ENCODE results near the gene FLACC1.

Gene FLACC1

DNA sequence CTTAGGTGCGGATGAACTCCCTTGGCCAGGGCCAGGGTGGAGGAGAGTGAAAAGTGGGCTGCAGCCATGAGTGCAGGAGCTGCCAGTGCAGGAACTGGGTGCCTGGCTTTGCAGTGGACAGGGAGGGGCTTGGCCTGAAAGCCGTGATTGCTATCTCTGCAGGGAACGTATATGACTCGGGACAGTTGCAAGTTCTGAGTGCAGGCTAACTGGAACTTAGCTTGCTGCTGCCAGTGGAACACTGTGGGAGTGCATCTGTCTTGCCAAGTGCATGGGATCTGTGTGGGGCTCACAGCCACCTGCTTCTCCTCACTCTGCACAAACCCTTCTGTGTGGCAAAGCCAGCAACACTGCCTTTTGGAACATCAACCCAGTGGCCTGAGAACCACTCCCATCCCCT, 36.9 kb downstream of the FLACC1 start (continued):
- TF ChIP-seq, protein P1, sequence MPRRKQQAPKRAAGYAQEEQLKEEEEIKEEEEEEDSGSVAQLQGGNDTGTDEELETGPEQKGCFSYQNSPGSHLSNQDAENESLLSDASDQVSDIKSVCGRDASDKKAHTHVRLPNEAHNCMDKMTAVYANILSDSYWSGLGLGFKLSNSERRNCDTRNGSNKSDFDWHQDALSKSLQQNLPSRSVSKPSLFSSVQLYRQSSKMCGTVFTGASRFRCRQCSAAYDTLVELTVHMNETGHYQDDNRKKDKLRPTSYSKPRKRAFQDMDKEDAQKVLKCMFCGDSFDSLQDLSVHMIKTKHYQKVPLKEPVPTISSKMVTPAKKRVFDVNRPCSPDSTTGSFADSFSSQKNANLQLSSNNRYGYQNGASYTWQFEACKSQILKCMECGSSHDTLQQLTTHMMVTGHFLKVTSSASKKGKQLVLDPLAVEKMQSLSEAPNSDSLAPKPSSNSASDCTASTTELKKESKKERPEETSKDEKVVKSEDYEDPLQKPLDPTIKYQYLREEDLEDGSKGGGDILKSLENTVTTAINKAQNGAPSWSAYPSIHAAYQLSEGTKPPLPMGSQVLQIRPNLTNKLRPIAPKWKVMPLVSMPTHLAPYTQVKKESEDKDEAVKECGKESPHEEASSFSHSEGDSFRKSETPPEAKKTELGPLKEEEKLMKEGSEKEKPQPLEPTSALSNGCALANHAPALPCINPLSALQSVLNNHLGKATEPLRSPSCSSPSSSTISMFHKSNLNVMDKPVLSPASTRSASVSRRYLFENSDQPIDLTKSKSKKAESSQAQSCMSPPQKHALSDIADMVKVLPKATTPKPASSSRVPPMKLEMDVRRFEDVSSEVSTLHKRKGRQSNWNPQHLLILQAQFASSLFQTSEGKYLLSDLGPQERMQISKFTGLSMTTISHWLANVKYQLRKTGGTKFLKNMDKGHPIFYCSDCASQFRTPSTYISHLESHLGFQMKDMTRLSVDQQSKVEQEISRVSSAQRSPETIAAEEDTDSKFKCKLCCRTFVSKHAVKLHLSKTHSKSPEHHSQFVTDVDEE (CRISPR knock-in tag; IDR thresholded peaks at IDR 0.05) = no peak
- no peak for TF ChIP-seq ARNTL (CRISPR knock-in tag; IDR thresholded peaks at IDR 0.05; ENCODE audit: borderline replicate concordance, low read depth)

DNA sequence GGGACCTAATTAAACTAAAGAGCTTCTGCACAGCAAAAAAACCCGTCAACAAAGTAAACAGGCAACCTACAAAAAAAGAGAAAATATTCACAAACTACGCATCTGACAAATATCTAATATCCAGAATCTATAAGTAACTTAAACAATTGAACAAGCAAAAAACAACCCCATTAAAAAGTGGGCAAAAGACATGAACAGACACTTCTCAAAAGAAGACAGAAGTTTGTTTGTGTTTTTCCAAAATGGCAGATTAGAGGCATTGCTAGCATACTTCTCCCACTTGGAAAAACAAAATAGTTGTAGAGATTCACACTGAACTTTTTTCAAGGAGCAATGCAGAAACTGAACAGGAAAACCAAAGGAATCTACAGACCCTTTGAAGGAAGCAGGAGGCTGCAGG, 37.6 kb downstream of the FLACC1 start:
- TF ChIP-seq, protein P2, sequence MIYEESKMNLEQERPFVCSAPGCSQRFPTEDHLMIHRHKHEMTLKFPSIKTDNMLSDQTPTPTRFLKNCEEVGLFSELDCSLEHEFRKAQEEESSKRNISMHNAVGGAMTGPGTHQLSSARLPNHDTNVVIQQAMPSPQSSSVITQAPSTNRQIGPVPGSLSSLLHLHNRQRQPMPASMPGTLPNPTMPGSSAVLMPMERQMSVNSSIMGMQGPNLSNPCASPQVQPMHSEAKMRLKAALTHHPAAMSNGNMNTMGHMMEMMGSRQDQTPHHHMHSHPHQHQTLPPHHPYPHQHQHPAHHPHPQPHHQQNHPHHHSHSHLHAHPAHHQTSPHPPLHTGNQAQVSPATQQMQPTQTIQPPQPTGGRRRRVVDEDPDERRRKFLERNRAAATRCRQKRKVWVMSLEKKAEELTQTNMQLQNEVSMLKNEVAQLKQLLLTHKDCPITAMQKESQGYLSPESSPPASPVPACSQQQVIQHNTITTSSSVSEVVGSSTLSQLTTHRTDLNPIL (CRISPR knock-in tag; IDR thresholded peaks at IDR 0.05; ENCODE audit: low read depth) = no peak
- no peak for TF ChIP-seq ISL1 (CRISPR knock-in tag; IDR thresholded peaks at IDR 0.05)
- TF ChIP-seq TOX (CRISPR knock-in tag; IDR thresholded peaks at IDR 0.05; ENCODE audit: borderline replicate concordance) = no peak
- TF ChIP-seq ZFP30 (CRISPR knock-in tag; IDR thresholded peaks at IDR 0.05) = no peak
- TF ChIP-seq CSDC2 (CRISPR knock-in tag; IDR thresholded peaks at IDR 0.05) = no peak
- TF ChIP-seq, protein P3, sequence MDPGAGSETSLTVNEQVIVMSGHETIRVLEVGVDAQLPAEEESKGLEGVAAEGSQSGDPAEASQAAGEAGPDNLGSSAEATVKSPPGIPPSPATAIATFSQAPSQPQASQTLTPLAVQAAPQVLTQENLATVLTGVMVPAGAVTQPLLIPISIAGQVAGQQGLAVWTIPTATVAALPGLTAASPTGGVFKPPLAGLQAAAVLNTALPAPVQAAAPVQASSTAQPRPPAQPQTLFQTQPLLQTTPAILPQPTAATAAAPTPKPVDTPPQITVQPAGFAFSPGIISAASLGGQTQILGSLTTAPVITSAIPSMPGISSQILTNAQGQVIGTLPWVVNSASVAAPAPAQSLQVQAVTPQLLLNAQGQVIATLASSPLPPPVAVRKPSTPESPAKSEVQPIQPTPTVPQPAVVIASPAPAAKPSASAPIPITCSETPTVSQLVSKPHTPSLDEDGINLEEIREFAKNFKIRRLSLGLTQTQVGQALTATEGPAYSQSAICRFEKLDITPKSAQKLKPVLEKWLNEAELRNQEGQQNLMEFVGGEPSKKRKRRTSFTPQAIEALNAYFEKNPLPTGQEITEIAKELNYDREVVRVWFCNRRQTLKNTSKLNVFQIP (CRISPR knock-in tag; IDR thresholded peaks at IDR 0.05; ENCODE audit: borderline replicate concordance, low read depth) = no peak
- ATAC-seq = no peak

DNA sequence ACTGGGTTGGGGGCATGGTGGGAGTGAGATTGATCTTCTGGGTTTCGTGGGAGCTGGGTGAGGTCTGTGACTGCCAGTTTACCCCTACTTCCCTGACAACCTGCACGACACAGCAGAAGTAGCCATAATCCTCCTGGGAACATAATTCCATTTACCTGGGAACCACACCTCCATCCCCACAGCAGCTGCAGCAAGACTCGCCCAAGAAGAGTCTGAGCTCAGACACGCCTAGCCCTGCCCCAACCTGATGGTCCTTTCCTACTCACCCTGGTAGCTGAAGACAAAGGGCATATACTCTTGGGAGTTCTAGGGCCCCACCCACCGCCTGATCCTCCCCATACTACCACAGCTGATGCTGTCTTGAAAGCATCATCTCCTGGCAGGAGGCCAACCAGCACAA, 43.8 kb downstream of the FLACC1 start:
- no peak for ATAC-seq
- no peak for TF ChIP-seq RARB (CRISPR knock-in tag; IDR thresholded peaks at IDR 0.05)
- TF ChIP-seq ZC3H10 (CRISPR knock-in tag; IDR thresholded peaks at IDR 0.05) = no peak
- no peak for TF ChIP-seq ZFP3 (CRISPR knock-in tag; IDR thresholded peaks at IDR 0.05)
- TF ChIP-seq, protein P3 (CRISPR knock-in tag; IDR thresholded peaks at IDR 0.05; ENCODE audit: borderline replicate concordance, low read depth) = no peak
- TF ChIP-seq SNAI2 (CRISPR knock-in tag; IDR thresholded peaks at IDR 0.05) = no peak
- TF ChIP-seq ZNF8 (CRISPR knock-in tag; IDR thresholded peaks at IDR 0.05) = no peak
- TF ChIP-seq, protein P1 (CRISPR knock-in tag; IDR thresholded peaks at IDR 0.05) = no peak
- TF ChIP-seq TCF4 (CRISPR knock-in tag; IDR thresholded peaks at IDR 0.05; ENCODE audit: borderline replicate concordance) = no peak
- no peak for TF ChIP-seq ZNF70 (CRISPR knock-in tag; IDR thresholded peaks at IDR 0.05)
- TF ChIP-seq, protein P4, sequence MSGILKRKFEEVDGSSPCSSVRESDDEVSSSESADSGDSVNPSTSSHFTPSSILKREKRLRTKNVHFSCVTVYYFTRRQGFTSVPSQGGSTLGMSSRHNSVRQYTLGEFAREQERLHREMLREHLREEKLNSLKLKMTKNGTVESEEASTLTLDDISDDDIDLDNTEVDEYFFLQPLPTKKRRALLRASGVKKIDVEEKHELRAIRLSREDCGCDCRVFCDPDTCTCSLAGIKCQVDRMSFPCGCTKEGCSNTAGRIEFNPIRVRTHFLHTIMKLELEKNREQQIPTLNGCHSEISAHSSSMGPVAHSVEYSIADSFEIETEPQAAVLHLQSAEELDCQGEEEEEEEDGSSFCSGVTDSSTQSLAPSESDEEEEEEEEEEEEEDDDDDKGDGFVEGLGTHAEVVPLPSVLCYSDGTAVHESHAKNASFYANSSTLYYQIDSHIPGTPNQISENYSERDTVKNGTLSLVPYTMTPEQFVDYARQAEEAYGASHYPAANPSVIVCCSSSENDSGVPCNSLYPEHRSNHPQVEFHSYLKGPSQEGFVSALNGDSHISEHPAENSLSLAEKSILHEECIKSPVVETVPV (CRISPR knock-in tag; IDR thresholded peaks at IDR 0.05) = no peak
- no peak for TF ChIP-seq CSDC2 (CRISPR knock-in tag; IDR thresholded peaks at IDR 0.05)
- TF ChIP-seq, protein P5, sequence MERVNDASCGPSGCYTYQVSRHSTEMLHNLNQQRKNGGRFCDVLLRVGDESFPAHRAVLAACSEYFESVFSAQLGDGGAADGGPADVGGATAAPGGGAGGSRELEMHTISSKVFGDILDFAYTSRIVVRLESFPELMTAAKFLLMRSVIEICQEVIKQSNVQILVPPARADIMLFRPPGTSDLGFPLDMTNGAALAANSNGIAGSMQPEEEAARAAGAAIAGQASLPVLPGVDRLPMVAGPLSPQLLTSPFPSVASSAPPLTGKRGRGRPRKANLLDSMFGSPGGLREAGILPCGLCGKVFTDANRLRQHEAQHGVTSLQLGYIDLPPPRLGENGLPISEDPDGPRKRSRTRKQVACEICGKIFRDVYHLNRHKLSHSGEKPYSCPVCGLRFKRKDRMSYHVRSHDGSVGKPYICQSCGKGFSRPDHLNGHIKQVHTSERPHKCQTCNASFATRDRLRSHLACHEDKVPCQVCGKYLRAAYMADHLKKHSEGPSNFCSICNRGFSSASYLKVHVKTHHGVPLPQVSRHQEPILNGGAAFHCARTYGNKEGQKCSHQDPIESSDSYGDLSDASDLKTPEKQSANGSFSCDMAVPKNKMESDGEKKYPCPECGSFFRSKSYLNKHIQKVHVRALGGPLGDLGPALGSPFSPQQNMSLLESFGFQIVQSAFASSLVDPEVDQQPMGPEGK (CRISPR knock-in tag; IDR thresholded peaks at IDR 0.05; ENCODE audit: borderline replicate concordance) = no peak
- no peak for TF ChIP-seq ESRRG (CRISPR knock-in tag; IDR thresholded peaks at IDR 0.05)
- TF ChIP-seq OSR1 (CRISPR knock-in tag; IDR thresholded peaks at IDR 0.05) = no peak

All from SK-N-SH treated with all-trans-retinoic acid at 6 μM for 48 hours (cell line).